Upper lobe of left lung (tissue), 4 donors: ENCODE results near the gene CEP63.

Source experiments
- POLR2A ChIP-seq, 4 donors: fragments of 450-650 bp; IDR thresholded peaks; one replicate each; pipeline ENCODE4 v1.5.1; 2016 to 2017; ENCODE audit warnings: antibody characterized with exemption in 4 of 4, mild to moderate bottlenecking in 2 of 4
- TF ChIP-seq, protein P1 (sequence below), 6 experiments: fragments of 450-650 bp in 4 of 6; fragments of 200-600 bp in 2 of 6; sonication (generic) in 2 of 6; IDR thresholded peaks; one replicate each; pipeline ENCODE4 v1.5.1; 2016 to 2019; ENCODE audit warnings: antibody characterized with exemption in 6 of 6

DNA sequence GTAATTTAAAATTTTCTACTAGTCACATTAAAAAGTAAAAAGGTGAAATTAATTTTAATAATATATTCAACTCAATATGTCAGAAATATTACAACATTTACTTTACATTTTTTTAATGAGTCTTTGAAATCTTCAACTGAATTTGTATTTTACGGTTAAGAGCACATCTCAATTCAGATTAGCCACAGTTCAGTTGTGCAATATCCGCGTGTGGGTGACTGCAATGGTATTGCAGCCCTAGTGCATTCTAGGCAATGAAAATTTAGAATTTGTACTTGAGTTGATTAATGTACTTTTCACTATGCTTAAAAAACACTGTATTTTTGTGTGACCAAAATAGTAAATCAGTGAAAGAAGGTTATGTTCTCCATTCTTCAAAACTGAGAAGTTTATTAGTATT lies 57.3 kb downstream of the CEP63 start:
- TF ChIP-seq, protein P1, sequence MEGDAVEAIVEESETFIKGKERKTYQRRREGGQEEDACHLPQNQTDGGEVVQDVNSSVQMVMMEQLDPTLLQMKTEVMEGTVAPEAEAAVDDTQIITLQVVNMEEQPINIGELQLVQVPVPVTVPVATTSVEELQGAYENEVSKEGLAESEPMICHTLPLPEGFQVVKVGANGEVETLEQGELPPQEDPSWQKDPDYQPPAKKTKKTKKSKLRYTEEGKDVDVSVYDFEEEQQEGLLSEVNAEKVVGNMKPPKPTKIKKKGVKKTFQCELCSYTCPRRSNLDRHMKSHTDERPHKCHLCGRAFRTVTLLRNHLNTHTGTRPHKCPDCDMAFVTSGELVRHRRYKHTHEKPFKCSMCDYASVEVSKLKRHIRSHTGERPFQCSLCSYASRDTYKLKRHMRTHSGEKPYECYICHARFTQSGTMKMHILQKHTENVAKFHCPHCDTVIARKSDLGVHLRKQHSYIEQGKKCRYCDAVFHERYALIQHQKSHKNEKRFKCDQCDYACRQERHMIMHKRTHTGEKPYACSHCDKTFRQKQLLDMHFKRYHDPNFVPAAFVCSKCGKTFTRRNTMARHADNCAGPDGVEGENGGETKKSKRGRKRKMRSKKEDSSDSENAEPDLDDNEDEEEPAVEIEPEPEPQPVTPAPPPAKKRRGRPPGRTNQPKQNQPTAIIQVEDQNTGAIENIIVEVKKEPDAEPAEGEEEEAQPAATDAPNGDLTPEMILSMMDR (IDR thresholded peaks at IDR 0.05), result no peak
- TF ChIP-seq POLR2A (IDR thresholded peaks at IDR 0.05), result no peak
